CD1c-positive myeloid dendritic cell (primary cell): ENCODE measurements around the gene CTXND2.
"Not testable (repeated sequence)": the region's sequence is repeated elsewhere in the genome, so short reads cannot be mapped to it uniquely, and the experiment has no call there.

Experiments
- DNase-seq: peaks from one replicate; pipeline ENCODE4 v3.0.0-alpha.2; 2016; ENCODE audit errors: extremely low spot score

CTXND2 gene

GRCh38 chr1:150887018-150887417 lies at the start of gene CTXND2:
Gene CTXND2, plus strand, starts transcription at chr1:150887136. Its CDS starts 25,179 bp downstream, at chr1:150912315.
- DNase-seq = no peak

- not testable (repeated sequence) for DNase-seq
These were observed 46.1 kb upstream of the CTXND2 start for GRCh38 chr1:150840850-150841249.

- DNase-seq = no peak
These were observed 45.3 kb upstream of the CTXND2 start for GRCh38 chr1:150841626-150842025.

- DNase-seq = no peak
These were observed 44.6 kb upstream of the CTXND2 start for GRCh38 chr1:150842343-150842742.

- DNase-seq = no peak
These were observed 44.0 kb upstream of the CTXND2 start for GRCh38 chr1:150842964-150843363.

- peak; percentile 16 for DNase-seq
These were observed 43.5 kb upstream of the CTXND2 start for GRCh38 chr1:150843474-150843873.

GRCh38 chr1:150846473-150847146 lies 40.3 kb upstream of the CTXND2 start:
- no peak for DNase-seq

- not testable (repeated sequence) for DNase-seq
These were observed 36.1 kb upstream of the CTXND2 start for GRCh38 chr1:150850801-150851362.

GRCh38 chr1:150852734-150853133 lies 34.2 kb upstream of the CTXND2 start:
- DNase-seq = peak; percentile 50

GRCh38 chr1:150863724-150864123 lies 23.2 kb upstream of the CTXND2 start:
- DNase-seq = no peak

- DNase-seq = not testable (repeated sequence)
These were observed 22.7 kb upstream of the CTXND2 start for GRCh38 chr1:150864200-150864599.

GRCh38 chr1:150869683-150870082 lies 17.3 kb upstream of the CTXND2 start:
- no peak for DNase-seq

GRCh38 chr1:150872572-150872971 lies 14.4 kb upstream of the CTXND2 start:
- no peak for DNase-seq

- DNase-seq = no peak
These were observed 13.4 kb upstream of the CTXND2 start for GRCh38 chr1:150873521-150873920.

GRCh38 chr1:150874455-150875196 lies 12.3 kb upstream of the CTXND2 start:
- peak; percentile 35 for DNase-seq

- DNase-seq = peak; percentile 1
These were observed 11.5 kb upstream of the CTXND2 start for GRCh38 chr1:150875197-150876118.

GRCh38 chr1:150876119-150876454 lies 10.8 kb upstream of the CTXND2 start:
- DNase-seq = peak; percentile 38

- not testable (repeated sequence) for DNase-seq
These were observed 8.0 kb upstream of the CTXND2 start for GRCh38 chr1:150878931-150879330.

GRCh38 chr1:150881331-150882070 lies 5.4 kb upstream of the CTXND2 start:
- peak; percentile 39 for DNase-seq

- not testable (repeated sequence) for DNase-seq
These were observed 3.8 kb upstream of the CTXND2 start for GRCh38 chr1:150883121-150883520.

GRCh38 chr1:150888727-150889126 lies 1.8 kb downstream of the CTXND2 start:
- DNase-seq = no peak
